Measurements from ENCODE around the gene POU6F2. TPM values are rescaled to one million over a fixed set of nuclear protein-coding genes. Genes with fewer than 3 reads are reported as not detected.

The POU6F2 gene
- total RNA-seq, 1 donor from 2014 or later, result 1.1 TPM

DNA sequence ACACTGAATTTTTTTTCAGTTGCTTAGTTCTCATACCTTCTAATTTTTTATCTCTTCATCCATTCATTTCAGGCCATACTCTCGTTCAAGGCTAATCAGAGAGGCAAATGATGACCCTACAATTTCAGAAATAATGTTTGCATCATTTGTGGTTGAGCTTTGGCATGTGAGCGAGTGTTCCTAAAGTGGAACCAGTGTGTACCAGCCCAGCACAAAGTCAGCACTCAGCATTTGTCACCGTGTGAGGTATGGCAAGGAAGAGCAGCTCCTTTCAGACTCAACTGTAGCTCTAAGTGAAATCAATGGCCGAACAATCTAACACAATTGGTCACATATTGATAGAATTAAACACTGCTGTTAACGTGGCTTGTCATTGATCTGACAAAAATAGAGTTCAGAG lies 154.6 kb downstream of the POU6F2 start:
- Mint-ChIP-seq H3K9me3 (ENCODE audit: unreplicated experiment) (no peaks in the 10 kb centered on the region), H3K4me1 (ENCODE audit: unreplicated experiment) (no peaks in the 10 kb centered on the region), H3K36me3 (ENCODE audit: low read depth, unreplicated experiment) (no peaks in the 10 kb centered on the region), H3K27ac (ENCODE audit: unreplicated experiment) (no peak overlapping the region), H3K4me3 (ENCODE audit: unreplicated experiment) (no peak overlapping the region), H3K27me3 (ENCODE audit: unreplicated experiment) (no peaks in the 10 kb centered on the region)
- DNase-seq (ENCODE audit: low spot score), result no peak
- TF ChIP-seq, protein P1, sequence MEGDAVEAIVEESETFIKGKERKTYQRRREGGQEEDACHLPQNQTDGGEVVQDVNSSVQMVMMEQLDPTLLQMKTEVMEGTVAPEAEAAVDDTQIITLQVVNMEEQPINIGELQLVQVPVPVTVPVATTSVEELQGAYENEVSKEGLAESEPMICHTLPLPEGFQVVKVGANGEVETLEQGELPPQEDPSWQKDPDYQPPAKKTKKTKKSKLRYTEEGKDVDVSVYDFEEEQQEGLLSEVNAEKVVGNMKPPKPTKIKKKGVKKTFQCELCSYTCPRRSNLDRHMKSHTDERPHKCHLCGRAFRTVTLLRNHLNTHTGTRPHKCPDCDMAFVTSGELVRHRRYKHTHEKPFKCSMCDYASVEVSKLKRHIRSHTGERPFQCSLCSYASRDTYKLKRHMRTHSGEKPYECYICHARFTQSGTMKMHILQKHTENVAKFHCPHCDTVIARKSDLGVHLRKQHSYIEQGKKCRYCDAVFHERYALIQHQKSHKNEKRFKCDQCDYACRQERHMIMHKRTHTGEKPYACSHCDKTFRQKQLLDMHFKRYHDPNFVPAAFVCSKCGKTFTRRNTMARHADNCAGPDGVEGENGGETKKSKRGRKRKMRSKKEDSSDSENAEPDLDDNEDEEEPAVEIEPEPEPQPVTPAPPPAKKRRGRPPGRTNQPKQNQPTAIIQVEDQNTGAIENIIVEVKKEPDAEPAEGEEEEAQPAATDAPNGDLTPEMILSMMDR (IDR thresholded peaks at IDR 0.05; ENCODE audit: unreplicated experiment), result no peak

DNA sequence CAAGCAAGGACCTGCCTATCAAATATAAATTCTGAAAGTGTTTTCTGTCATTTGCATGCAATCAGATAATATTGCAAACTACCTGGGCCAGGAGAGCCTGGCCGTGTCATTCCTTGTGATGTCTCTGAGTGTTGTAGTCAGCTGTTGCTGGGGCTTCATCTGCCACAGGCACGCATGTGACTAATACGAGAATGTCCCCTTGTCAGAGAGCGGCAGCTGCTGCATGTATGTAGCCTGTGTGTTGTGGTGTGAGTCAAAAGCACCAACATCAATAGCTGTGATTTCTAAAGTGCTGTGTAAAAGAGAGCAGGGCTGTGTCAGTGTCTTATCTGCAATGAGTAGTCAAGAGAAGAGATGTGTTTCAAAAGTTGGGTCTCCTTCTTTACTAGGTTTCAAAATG lies 155.4 kb downstream of the POU6F2 start:
- TF ChIP-seq, protein P1 (IDR thresholded peaks at IDR 0.05; ENCODE audit: unreplicated experiment), result no peak
- no peak for DNase-seq (ENCODE audit: low spot score)
- Mint-ChIP-seq H3K9me3 (ENCODE audit: unreplicated experiment) (no peaks in the 10 kb centered on the region), H3K27me3 (ENCODE audit: unreplicated experiment) (no peaks in the 10 kb centered on the region), H3K27ac (ENCODE audit: unreplicated experiment) (no peak overlapping the region), H3K36me3 (ENCODE audit: low read depth, unreplicated experiment) (no peaks in the 10 kb centered on the region), H3K4me3 (ENCODE audit: unreplicated experiment) (no peak overlapping the region), H3K4me1 (ENCODE audit: unreplicated experiment) (no peaks in the 10 kb centered on the region)

DNA sequence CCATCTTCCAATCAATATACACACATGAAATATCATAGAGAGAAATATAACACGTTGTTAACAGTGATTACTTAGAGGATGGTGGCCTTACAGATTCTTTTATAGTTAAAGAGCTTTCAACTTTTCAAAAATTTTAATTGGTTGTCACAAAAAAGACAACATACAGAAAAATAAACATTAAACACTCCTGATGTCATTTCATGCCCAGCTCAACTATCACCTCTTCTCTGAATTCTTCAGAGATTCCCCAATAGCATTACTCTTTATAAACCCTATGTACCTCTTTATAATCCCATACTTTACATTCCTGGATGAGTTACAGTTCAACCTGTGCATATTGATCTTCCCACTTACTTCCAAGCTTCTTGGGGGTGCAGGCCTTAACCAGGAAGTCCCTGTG lies 159.8 kb downstream of the POU6F2 start:
- Mint-ChIP-seq H3K9me3 (ENCODE audit: unreplicated experiment) (no peaks in the 10 kb centered on the region), H3K4me3 (ENCODE audit: unreplicated experiment) (no peak overlapping the region), H3K4me1 (ENCODE audit: unreplicated experiment) (no peaks in the 10 kb centered on the region), H3K27ac (ENCODE audit: unreplicated experiment) (no peak overlapping the region), H3K27me3 (ENCODE audit: unreplicated experiment) (no peaks in the 10 kb centered on the region), H3K36me3 (ENCODE audit: low read depth, unreplicated experiment) (peaks cover 3% of the 10 kb centered on the region)
- DNase-seq (ENCODE audit: low spot score), result no peak
- TF ChIP-seq, protein P1 (IDR thresholded peaks at IDR 0.05; ENCODE audit: unreplicated experiment), result no peak

DNA sequence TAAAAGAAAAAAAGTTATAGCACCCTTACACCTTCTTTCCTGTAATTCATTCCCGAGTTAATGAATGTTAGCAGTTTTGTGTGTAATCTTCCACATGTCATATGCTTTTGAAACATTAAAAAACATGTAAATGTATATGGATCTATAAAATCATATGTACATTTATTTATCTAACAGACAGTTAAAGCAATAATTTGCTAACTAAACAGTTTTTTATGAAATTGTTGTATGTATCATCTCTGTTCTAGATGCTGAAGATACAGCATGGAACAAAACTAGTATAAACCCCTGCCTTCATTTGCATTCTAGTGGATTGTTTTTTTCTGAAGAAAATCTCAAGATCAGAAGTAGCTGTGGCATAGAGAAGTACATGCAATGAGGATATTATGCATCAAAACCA lies 165.0 kb downstream of the POU6F2 start:
- Mint-ChIP-seq H3K27ac (ENCODE audit: unreplicated experiment) (no peak overlapping the region), H3K27me3 (ENCODE audit: unreplicated experiment) (no peaks in the 10 kb centered on the region), H3K4me3 (ENCODE audit: unreplicated experiment) (no peak overlapping the region), H3K9me3 (ENCODE audit: unreplicated experiment) (no peaks in the 10 kb centered on the region), H3K4me1 (ENCODE audit: unreplicated experiment) (no peaks in the 10 kb centered on the region), H3K36me3 (ENCODE audit: low read depth, unreplicated experiment) (peaks cover 3% of the 10 kb centered on the region)
- TF ChIP-seq, protein P1 (IDR thresholded peaks at IDR 0.05; ENCODE audit: unreplicated experiment), result no peak
- no peak for DNase-seq (ENCODE audit: low spot score)

DNA sequence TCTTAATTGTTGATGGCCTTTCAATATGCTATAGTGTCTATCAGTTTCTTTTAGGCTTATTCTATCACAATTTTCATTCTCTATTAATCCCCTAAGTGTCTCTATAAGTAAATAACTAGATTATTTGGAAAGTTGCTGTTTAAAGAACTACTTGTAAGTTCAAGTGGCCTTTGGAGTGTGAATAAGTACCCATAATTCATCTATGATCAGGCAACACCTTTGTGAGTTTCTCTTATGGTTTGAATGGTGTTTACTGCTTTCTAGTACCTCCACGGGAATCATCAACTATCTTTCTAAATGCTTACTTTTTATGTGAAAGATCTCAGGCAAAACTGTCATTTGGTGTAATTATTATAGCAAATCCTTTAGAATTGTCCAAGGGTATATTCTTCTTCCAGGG lies 166.7 kb downstream of the POU6F2 start:
- TF ChIP-seq, protein P1 (IDR thresholded peaks at IDR 0.05; ENCODE audit: unreplicated experiment), result no peak
- no peaks in the 10 kb centered on the region for H3K9me3 Mint-ChIP-seq (ENCODE audit: unreplicated experiment)

More for the DNA sequence above, 166.7 kb downstream of the POU6F2 start:
- Mint-ChIP-seq H3K4me1 (ENCODE audit: unreplicated experiment) (no peaks in the 10 kb centered on the region), H3K27me3 (ENCODE audit: unreplicated experiment) (no peaks in the 10 kb centered on the region), H3K4me3 (ENCODE audit: unreplicated experiment) (no peak overlapping the region), H3K36me3 (ENCODE audit: low read depth, unreplicated experiment) (peaks cover 3% of the 10 kb centered on the region), H3K27ac (ENCODE audit: unreplicated experiment) (no peak overlapping the region)
- no peak for DNase-seq (ENCODE audit: low spot score)
